NCI-H748 (cell line): Measurements from ENCODE around the gene PANX2.
"Not testable (repeated sequence)": the region's sequence is repeated elsewhere in the genome, so short reads cannot be mapped to it uniquely, and the experiment has no call there.

ENCODE experiments used
- DNase-seq: peaks from one replicate; lab custom pipeline; 2025; ENCODE audit not compliant: unreplicated experiment; lab: John Stamatoyannopoulos, UW

Gene PANX2, protein sequence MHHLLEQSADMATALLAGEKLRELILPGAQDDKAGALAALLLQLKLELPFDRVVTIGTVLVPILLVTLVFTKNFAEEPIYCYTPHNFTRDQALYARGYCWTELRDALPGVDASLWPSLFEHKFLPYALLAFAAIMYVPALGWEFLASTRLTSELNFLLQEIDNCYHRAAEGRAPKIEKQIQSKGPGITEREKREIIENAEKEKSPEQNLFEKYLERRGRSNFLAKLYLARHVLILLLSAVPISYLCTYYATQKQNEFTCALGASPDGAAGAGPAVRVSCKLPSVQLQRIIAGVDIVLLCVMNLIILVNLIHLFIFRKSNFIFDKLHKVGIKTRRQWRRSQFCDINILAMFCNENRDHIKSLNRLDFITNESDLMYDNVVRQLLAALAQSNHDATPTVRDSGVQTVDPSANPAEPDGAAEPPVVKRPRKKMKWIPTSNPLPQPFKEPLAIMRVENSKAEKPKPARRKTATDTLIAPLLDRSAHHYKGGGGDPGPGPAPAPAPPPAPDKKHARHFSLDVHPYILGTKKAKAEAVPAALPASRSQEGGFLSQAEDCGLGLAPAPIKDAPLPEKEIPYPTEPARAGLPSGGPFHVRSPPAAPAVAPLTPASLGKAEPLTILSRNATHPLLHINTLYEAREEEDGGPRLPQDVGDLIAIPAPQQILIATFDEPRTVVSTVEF

DNA sequence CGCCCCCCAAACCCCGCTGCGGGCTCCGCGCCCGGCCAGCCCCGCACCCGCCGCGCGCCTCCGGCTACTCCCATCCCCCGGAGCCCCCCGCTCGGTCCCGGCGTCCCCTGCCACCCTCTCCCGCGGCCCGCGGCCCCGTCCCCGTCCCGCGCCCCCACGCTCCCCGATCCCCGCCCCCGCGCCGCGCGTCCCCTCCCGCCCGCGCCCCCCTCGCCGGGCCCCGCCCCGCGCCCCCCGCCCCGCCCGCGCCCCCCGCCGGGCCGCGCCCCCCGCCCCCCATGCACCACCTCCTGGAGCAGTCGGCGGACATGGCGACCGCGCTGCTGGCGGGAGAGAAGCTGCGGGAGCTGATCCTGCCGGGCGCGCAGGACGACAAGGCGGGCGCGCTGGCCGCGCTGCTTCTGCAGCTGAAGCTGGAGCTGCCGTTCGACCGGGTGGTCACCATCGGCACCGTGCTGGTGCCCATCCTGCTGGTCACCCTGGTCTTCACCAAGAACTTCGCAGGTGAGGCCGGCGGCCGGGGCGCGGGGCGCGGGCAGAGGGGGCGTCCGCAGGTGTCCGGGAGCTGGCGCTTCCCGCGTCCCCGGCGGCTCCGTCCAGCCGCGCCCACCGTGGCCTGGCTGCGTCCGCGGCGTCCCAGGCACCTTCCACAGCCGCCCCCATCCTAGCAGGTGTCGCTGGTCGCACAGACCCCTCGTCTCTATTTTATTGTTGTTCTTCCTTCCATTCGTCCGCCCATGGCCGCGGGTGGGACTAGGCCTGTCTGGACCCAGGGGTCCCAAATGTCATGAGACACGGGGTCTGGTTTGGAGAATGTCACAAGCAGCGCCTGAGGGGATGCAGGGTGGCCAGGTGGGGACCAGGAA lies at the start of gene PANX2:
Gene PANX2 (plus strand): TSS at position 279 of the 866 bp plus-strand sequence. CDS start 0 bp downstream, at position 279.
- peak; percentile 64 for DNase-seq

DNA sequence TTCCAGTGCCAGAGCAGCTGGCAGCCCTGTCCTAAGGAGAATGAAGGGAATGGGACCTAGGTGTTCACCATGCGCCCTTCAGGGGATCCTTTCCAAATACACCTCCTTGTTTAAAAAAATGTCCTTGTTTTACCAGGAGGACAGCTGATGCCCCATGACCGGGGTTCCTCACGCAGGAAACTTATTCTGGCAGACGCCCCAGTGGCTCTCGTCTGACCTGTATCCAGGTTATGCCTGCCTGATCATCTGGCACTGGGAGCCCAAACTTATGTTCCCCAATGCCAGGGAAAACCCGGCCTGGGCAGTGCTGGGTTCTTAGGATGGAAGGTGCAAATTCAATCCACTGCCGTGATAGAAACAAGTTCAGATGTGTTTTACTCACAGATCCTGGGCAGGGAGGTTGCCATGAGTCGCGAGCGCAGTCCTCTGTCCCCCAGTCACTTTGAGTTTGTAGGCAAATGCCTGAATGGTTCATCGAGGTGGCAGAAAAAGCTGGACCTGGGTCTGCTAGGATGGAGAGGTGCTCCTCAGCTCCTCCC lies 49.3 kb upstream of the PANX2 start:
- no peak for DNase-seq

DNA sequence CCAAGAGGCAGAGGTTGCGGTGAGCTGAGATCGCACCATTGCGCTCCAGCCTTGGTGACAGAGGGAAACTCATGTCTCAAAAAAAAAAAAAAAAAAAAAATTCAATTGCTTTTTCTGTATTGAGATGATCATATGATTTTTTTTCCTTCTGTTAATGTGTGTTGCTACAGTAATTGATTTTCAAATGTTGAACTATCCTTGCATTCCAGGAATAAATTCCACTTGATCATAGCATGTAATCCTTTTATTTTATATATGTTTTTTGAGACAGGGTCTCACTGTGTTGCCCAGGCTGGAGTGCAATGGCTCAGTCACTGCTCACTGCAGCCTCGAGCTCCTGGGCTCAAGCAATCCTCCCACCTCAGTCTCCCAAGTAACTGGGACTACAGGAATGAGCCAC lies 47.4 kb upstream of the PANX2 start:
- DNase-seq = no peak

DNA sequence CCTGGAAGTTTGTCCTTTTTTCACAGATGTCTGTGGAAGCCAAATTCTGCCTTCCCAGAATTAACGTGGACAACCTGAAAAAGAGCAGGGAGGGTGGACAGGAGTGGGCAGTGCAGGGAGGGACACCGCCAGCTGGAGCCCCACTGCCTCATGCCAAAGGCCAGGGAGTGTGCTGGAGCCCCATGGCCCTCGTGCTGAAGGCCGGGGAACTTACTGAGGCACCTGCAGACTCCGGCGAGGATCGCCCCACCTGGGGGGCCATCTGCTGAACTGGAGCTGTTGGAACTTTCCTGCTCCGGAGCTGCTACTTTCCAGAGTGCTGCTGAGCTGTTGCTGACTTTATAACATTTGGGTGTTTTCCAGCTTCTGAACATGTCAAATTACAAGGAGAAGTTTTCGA lies 45.5 kb upstream of the PANX2 start:
- DNase-seq = no peak

DNA sequence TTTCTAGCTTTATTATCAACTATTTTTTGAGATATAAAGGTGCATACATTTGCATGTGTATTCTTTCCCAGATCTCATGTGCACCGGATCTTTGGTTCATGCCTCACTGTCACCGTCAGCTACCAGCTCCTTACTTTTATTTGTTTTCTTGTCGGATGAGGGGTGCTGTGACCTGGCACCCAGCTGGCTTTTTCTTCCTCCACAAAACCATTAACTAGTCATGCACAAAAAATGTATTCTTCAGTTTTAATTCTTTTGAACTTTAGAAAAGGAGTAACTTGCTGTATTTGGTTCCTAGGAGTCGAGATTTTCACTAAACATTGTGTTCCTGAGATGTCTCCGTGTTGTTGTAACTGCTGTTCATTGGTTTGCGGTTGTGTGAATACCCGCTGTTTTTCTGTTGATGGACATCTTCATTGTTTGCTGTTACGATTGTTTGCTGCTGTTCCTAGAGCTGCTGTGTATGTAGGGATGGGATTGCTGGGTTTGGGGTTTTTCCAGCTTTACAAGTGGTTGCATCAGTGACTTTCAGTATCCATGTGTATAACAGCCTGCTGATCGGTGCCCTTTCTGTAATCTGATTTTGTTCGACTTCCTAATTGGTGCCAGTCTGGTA lies 41.3 kb upstream of the PANX2 start:
- peak; percentile 83 for DNase-seq

DNA sequence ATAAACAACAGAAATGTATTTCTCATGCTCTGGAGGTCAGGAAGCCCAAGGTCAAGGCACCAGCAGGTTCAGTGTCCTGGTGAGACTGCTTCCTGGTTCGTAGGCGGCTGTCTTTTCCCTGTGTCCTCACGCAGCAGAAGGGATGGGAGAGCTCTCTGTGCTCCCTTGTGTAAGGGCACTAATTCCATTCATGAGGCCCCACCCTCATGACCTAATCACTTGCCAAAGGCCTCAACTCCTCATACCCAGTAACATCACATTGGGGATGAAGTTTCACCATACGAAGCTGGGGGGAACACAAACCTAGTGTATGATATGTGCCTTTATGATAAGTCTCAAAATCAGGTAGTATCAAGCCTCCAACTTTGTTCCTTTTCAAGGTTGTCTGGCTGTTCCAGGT lies 38.6 kb upstream of the PANX2 start:
- no peak for DNase-seq

DNA sequence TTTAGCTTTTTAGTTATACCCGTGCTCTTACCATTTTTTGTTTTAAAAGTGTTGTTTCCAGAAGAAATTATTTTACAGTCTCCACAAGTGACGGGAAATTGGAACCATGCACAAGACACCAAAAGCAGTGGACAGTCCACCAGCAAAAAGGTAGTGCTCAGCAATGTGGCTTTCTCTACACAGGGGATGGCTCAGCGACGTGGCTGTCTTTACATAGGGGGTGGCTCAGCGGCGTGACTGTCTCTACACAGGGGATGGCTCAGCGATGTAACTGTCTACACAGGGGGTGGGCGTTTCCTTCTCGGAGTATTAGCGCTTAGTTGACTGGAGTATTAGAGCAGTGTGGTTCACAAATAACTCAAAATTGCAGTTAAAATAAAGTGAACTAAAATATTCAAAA lies 36.0 kb upstream of the PANX2 start:
- peak; percentile 27 for DNase-seq

DNA sequence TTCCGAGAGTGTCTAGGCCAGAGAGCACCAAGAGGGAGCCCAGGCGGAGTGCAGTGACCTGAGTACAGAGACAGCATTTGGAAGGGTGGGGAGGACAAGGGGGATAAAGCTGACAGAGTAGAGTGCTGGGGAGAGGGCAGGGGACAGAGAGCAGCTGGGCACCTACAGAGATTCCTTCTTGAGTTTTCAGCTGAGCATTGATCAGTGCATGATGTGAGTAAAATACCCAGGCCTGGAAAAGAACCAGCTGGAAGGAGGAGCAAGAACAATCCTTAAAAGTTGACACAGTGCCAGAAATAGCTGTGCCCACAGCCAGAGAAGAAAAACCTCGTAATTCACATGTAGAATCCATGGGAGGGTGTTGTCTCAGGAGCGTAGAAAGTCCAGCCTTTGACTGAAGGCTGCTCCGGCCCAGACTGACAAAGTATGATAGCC lies 33.9 kb upstream of the PANX2 start:
- DNase-seq = peak; percentile 73

DNA sequence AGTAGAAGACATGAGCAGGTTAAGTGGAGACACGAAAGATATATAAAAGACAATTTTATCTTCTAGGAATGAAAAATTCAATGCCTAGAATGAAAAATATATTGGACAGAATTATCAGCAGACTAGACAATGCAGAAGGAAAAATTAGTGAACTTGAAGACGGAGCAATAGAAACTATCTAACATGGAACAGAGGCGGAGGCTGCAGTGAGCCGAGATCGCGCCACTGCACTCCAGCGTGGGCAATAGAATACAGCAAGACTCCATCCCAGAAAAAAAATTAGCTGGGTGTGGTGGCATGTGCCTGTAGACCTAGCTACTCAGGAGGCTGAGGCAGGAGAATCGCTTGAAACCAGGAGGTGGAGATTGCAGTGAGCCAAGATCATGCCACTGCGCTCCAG lies 33.3 kb upstream of the PANX2 start:
- not testable (repeated sequence) for DNase-seq

DNA sequence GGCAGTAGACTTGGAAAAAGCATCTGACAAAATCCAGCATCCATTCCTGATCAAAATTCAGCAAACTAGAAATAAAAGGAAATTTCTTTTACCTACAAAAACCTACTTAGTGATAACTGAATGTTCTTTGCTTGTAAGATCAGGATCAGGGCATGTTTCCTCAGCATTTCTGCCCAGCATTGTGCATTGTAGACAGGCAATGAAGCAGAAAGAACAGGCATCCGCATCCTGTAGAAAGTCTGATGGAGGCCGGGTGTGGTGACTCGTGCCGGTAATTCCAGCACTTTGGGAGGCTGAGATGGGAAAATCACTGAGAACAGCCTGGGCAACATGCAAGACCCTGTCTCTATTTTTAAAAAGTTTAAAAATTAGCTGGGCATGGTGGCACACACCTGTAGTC lies 32.5 kb upstream of the PANX2 start:
- DNase-seq = peak; percentile 33

DNA sequence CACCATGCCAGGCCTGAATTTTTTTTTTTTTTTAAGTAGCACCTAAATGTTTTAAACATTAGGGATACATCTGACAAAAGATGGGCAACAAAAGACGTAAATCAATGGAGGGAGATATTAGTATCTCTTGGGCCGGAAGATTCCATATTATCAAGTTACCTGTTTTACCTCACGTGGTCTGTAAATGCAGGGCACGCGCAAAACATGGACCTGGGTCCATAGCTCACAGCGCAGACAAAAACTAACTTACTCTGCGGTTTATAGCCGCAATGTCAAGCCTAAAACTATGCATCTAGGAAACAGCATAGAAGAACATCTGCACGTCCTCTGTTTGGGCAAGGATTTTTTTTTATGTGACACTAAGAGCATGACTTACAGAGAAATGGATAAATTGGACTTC lies 31.5 kb upstream of the PANX2 start:
- peak; percentile 82 for DNase-seq

DNA sequence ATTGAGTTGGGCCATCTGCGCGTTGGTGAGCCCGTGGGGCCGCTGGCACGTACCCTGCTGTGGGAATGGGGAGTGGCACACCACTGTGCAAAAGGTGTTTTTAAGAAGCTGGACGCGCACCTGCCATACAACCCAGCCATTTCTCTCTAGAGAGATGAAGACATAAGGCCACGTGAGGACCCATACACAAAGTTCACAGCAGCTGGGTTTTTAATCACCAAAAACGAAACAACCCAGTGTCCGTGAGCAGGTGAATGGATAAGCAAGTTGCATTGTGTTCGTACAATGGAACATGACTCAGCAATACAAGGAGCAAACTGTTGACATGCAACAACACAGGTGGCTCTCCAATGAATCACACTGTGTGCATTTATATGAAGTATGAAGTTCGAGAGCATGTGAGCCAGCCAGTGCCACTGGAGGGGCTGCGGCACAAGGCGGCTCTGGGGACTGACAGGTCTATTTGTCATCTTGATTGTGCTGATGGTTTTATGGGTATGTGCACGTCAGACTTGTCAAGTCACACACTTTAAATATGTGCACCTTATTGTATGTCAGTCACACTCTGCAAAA lies 30.6 kb upstream of the PANX2 start:
- DNase-seq = peak; percentile 100

DNA sequence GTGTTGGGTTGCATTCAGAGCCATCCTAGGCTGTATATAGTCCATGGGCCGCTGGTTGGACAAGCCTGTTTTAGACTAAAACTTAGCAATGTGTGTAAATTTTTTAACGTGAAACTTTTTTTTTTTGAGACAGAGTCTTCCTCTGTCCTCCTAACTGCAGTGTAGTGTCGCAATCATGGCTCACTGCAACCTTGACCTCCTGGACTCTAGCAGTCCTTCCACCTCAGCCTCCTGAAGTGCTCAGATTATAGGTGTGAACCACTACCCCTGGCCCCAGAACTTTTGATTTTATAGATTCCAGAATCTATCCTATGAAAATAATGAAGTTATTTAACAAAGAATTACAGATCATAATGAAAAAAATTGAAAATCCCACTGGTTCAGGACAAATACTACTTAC lies 29.9 kb upstream of the PANX2 start:
- peak; percentile 50 for DNase-seq

DNA sequence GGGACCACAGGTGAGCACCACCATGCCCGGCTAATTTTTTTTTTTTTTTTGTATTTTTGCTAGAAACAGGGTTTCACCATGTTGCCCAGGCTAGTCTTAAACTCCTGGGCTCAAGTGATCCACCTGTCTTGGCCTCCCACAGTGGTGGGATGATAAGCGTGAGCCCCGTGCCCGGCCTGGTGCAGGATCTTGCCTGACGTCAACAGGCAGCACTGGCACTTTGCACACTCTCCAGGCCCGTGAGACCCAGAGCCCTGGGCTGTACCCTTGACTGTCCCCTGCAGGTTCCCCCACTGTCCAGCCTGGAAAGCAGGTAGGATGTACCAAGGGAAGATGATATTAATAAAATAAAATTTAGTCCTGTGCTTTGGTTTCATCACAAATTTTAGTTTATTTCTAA lies 29.1 kb upstream of the PANX2 start:
- DNase-seq = peak; percentile 85

DNA sequence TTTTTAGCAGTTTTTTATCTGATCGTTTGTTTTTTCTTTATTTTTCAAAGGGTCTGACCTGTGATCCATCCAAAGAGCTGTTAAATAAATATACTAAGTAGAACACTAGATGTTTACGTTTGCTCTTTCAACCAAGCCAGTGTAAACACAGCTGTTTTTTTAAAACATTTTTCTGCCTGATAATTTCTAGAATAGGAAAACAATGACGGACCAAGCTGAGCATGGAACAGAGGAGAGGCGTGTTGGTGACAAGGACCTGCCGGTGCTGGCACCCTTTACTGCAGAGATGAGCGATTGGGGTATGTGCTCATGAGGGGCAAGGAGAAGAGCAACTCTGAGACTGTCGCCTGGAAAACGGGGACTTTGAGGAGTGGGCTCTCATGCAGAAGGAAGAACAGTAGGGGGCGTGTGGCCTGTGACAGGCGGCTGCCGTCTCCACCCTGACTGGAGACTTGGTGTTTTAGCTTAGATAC lies 28.6 kb upstream of the PANX2 start:
- peak; percentile 93 for DNase-seq

DNA sequence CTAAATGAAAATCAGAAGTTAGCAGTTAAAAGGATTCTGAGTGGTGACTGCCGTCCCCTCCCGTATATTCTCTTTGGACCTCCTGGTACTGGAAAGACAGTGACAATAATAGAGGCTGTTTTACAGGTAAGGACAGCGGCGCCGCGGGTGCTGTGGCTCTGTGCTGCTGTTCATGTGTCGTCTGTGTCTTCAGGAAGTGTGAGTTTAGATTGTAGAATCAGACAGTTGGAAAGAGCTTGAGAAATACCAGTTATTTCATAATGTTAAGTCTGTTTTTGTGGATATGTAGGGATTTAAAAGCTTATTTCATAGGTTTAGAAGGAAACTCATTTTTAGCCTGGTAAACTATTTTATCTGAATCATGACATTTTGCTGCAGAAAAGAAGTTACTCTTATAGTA lies 27.4 kb upstream of the PANX2 start:
- peak; percentile 38 for DNase-seq

DNA sequence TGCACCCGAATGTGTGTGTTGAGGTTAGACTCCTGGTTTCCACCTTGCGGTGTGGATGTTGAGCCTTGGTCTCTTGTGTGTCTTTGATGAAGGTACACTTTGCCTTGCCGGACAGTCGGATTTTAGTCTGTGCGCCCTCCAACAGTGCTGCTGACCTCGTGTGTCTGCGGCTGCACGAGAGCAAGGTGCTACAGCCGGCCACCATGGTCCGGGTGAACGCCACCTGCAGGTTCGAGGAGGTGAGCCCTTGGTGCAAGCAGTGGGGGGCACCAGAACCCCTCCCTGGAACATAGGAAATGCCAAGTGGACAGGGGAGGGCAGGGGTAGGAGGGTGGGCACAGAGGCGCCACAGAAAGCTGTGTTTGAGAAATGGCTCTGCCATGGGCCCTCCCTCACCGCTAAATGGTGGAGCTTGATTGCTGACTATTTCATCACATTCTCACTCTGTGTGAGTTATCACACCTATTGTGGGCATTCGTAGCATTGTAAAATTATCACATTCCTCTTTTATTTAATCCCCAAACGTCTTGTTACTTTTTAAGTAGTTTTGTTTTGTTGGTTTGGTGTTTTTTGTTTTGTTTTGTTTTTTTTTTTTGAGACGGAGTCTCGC lies 26.4 kb upstream of the PANX2 start:
- DNase-seq = peak; percentile 26

DNA sequence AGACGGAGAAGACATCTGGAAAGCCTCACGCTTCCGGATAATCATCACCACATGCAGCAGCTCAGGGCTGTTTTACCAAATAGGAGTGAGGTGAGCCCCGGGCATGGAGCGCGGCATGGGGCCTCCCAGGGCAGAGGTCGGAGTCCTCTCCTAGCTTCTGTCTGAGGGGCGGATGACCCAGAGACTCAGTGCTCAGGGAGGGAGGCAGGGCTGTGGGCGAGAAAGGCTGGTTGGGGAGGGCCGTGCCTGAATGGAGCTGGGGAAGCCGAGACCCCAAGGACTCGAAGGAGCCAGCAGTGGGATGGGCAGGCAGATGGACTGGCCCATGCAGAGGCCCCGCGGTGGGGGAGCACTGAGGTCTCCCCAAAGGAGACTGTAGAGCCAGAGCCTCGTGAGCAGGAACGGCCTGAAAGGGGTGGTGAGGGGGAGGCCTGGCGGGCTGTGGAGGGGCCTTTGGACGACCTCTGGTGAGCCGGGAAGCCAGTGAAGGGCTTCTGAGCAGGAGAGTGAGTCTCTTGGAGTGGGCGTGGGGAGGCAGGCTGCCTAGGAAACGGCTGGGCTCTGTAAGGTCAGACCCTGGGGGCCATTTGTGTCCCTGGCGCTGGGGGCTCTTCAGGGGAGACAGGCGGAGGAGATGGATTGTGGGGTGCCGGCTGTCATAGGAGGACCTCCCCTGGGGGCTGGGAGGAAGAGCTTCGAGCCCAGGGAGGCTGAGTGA lies 24.7 kb upstream of the PANX2 start:
- no peak for DNase-seq
